WTC11 (cell line): ENCODE results near the gene PTPRK.

Source experiments
- AFF4 ChIP-seq: sonication (generic); formaldehyde crosslinking; IDR thresholded peaks from 2 replicates; pipeline ENCODE4 v1.8.1; 2023; ENCODE audit warnings: mild to moderate bottlenecking, missing genetic modification reagents, borderline replicate concordance
- ARID4B ChIP-seq: sonication (generic); formaldehyde crosslinking; IDR thresholded peaks from 2 replicates; pipeline ENCODE4 v1.8.0; 2023; ENCODE audit warnings: missing genetic modification reagents, mild to moderate bottlenecking, borderline replicate concordance
- CTCF ChIP-seq: fragments of 200-600 bp; IDR thresholded peaks from 2 replicates; pipeline ENCODE4 v1.8.0; 2022; ENCODE audit warnings: antibody characterized with exemption
- E2F5 ChIP-seq: sonication (generic); formaldehyde crosslinking; IDR thresholded peaks from 2 replicates; pipeline ENCODE4 v1.8.1; 2022; ENCODE audit warnings: mild to moderate bottlenecking, moderate library complexity, missing genetic modification reagents
- NR2C2 ChIP-seq: sonication (generic); formaldehyde crosslinking; IDR thresholded peaks from 2 replicates; pipeline ENCODE4 v1.8.0; 2022; ENCODE audit warnings: mild to moderate bottlenecking, missing genetic modification reagents
- USF2 ChIP-seq: sonication (generic); formaldehyde crosslinking; IDR thresholded peaks from 2 replicates; pipeline ENCODE4 v1.8.1; 2023; ENCODE audit warnings: mild to moderate bottlenecking, missing genetic modification reagents, moderate library complexity

- TF ChIP-seq USF2 (CRISPR knock-in tag), result no peak
- TF ChIP-seq CTCF, result no peak
- no peak for TF ChIP-seq NR2C2
- TF ChIP-seq ARID4B (CRISPR knock-in tag), result no peak
- TF ChIP-seq AFF4 (CRISPR knock-in tag), result no peak; the same call in 1 of the 2 replicates
- no peak for TF ChIP-seq E2F5 (CRISPR knock-in tag)
Measured at GRCh38 chr6:128519931-128520435, 416 bp downstream of the PTPRK start.
